Eye (tissue), 1 donor: ENCODE data around the gene NDUFS6.

Source experiments
- DNase-seq: peaks from one replicate; pipeline ENCODE4 v3.0.0-alpha.2; 2015

Gene NDUFS6

GRCh38 chr5:1767524-1768282, 33.5 kb upstream of the NDUFS6 start:
- peak; percentile 37 for DNase-seq

- DNase-seq, result no peak
These were observed 32.8 kb upstream of the NDUFS6 start for GRCh38 chr5:1768283-1769000.

- no peak for DNase-seq
These were observed 32.1 kb upstream of the NDUFS6 start for GRCh38 chr5:1769017-1769640.

GRCh38 chr5:1769752-1770442, 31.3 kb upstream of the NDUFS6 start:
- no peak for DNase-seq

GRCh38 chr5:1770443-1770802, 30.8 kb upstream of the NDUFS6 start:
- DNase-seq, result no peak

GRCh38 chr5:1771149-1772065, 29.8 kb upstream of the NDUFS6 start:
- no peak for DNase-seq

- peak; percentile 51 for DNase-seq
These were observed 28.6 kb upstream of the NDUFS6 start for GRCh38 chr5:1772634-1773033.

GRCh38 chr5:1776831-1777230, 24.4 kb upstream of the NDUFS6 start:
- DNase-seq, result no peak

- no peak for DNase-seq
These were observed 23.7 kb upstream of the NDUFS6 start for GRCh38 chr5:1777281-1778137.

- no peak for DNase-seq
These were observed 22.8 kb upstream of the NDUFS6 start for GRCh38 chr5:1778138-1779020.

- DNase-seq, result no peak
These were observed 22.1 kb upstream of the NDUFS6 start for GRCh38 chr5:1779021-1779680.

GRCh38 chr5:1779782-1780613, 21.2 kb upstream of the NDUFS6 start:
- no peak for DNase-seq

GRCh38 chr5:1780614-1780930, 20.6 kb upstream of the NDUFS6 start:
- DNase-seq, result no peak

- no peak for DNase-seq
These were observed 20.1 kb upstream of the NDUFS6 start for GRCh38 chr5:1781107-1781506.

GRCh38 chr5:1781726-1782384, 19.4 kb upstream of the NDUFS6 start:
- no peak for DNase-seq

GRCh38 chr5:1782385-1783215, 18.6 kb upstream of the NDUFS6 start:
- no peak for DNase-seq

- DNase-seq, result peak; percentile 37
These were observed 18.0 kb upstream of the NDUFS6 start for GRCh38 chr5:1783216-1783554.
